ENCODE results near the gene RIT2.
A peak's percentile ranks its signal among the peaks of the same experiment; 100 is the strongest.

RIT2 gene

DNA sequence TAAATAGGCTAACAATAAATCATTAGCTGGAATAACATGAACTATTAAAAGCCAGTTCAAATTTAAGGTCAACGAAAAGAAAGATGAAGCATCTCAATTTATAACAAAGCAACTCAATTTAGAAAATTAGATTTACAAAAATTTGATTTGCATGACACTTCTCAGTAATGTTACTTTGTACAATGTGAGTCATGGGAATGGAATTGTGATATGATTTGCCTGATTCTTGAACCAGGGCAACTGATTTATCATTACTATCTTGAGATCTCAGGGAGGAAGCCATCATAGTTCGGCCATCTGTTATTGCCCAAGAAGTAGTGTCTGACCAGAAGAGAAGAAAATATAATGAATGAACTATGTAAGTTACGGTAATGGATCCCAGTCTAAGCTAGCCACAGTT lies 193.1 kb downstream of the RIT2 start:
- DNase-seq = no peak

DNA sequence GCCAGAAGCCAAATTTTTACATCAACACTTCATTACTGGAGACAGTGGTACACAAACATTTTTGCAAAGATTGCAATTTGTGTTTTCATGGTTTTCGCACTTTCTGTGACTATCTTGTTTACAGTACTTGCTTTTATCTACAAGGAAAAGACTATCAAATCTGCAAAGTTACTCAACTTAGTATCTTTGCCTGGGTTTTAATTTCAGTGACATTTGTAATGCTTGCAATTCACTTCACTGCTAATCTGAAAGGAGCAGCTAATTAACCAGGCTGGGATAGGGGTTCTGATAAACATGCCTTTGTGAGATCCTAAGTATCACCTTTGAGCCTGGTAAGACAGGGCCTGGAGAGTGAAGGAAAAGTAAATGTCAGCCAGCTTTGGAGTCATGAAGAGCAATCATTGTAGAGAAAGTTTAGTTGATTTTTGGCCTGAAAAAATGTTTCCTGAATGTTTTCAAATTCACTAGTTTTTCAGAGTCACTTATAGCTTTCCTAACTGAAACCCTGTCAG lies 194.2 kb downstream of the RIT2 start:
- DNase-seq = no peak

DNA sequence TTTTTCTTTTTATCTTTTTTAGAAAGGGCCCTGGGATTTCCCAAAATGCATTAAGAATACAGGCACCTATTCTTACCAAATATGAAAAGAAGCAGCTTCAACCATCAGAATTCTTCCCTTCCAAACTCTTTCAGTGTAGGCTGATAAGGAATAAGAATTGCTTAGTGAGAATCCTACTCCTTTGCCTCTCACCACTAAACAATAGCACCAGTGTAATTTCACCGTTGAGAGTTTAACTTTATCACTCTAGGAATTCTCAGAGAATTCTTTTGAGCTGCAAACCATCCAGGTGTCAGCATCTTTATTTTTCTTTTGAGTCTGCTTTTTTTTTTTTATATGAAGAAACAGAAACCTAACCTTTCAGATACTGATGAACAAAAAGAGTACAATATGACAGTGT lies 194.9 kb downstream of the RIT2 start:
- DNase-seq = no peak

DNA sequence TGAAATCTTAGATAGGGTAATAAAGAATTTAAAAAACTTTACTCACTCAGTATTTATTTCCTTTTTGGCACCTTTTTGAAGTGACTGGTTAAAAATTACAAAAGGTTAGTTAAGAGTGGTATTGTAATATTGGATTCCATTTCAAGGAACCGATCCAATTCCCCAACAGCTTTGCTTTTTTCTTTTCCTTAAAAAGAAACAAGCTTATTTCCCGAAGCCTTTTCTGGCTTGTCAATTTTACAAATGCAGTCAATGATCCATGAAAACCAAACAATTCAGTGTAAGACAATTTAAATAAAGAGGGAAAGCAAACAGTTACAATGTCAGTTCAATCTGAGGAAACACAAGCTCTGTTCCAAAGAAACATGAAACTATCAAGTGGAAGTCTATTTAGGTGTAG lies 200.2 kb downstream of the RIT2 start:
- DNase-seq = peak; percentile 45

GRCh38 chr18:42914476-42914875 lies 201.0 kb downstream of the RIT2 start:
- DNase-seq = no peak

DNA sequence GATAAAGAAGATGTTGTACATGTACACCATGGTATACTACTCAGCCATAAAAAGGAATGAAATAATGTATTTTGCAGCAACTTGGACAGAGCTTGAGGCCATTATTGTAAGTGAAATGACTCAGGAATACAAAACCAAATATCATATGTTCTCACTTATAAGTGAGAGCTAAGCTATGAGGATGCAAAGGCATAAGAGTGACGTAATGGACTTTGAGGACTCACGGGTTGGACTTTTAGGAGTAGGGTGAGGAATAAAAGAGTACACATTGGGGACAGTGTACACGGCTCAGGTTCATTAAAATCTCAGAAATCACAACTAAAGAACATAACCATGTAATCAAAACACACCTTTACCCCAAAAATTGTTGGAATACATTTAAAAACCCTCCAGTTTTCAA lies 206.4 kb downstream of the RIT2 start:
- no peak for DNase-seq

DNA sequence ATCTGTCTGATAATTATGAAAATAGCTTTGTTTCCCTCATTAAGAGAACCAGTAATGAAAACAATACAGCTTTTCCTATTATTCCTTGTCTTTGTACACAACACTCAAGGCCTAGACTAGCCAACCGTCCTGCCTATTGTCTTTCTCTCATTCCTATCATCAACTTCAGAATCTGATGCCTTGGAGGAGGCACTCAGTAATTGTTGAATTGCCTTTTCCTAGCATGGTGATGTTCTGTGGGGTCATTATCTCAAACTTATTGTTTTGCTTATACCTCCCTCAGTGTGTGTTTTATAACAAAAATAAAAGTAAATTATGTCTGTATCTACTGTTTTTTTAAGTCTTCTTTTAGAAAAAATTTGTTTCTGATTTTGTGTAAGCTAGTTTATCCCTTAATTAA lies 208.7 kb downstream of the RIT2 start:
- no peak for DNase-seq

GRCh38 chr18:42901161-42901560 lies 214.3 kb downstream of the RIT2 start:
- no peak for DNase-seq

GRCh38 chr18:42893977-42894376 lies 221.5 kb downstream of the RIT2 start:
- no peak for DNase-seq

- no peak for DNase-seq
Observed at GRCh38 chr18:42892181-42892580, 223.3 kb downstream of the RIT2 start.

DNA sequence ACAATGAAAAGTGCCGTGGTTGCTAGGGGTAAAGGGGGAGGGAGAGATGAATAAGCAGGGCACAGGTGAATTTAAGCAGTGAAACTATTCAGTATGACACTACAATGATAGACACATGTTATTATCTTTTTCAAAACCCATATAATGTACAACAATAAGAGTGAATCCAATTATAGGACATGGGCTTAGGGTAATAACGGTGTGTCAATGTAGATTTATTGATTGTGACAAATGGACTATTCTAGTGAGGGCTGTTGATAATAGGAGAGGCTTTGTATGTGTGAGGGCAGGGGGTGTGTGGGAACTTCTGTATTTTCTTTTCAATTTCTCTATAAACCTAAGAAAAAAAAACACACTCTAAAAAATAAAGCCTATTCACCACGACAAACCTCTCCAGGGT lies 223.8 kb downstream of the RIT2 start:
- DNase-seq = no peak

DNA sequence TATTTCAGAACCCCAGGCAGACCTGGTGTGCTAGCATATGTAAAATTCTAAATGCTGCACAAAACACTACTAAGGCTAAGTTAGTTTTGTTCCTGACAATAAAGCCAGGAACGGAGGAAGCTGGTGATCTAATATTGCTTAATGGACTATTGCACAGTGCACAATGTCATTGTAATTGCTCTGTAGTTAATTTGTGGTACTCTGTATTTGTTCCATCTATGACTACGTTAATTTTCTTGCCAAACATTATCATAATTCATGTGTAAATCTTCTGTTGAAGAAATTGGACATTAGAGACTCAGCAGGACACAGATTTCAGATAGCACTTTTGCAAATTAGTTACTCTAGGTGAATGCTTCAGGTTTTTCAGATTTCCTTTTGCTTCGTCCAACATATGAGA lies 232.3 kb downstream of the RIT2 start:
- no peak for DNase-seq

GRCh38 chr18:42882122-42882521 lies 233.4 kb downstream of the RIT2 start:
- DNase-seq = no peak

GRCh38 chr18:42872838-42873237 lies 242.6 kb downstream of the RIT2 start:
- DNase-seq = no peak

DNA sequence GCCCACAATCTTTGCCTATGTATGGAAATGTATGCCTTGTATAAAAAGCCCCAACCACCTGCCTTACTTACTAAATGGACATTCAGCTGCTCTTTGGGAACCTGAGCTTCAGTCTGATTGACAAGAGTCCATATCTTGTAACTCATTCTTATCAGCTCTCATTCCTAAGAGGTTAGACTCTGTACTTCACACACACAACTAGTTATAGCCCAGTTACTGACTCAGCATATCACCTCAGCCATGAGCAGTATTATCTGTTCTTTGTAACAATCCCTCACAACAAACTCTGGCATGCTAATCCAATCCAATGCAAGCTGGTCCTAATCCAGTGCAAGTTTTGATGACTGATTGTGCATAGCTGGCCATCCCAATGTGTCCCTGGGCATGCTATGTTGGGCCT lies 250.6 kb downstream of the RIT2 start:
- DNase-seq = no peak

- DNase-seq = no peak
Observed at GRCh38 chr18:42861271-42861670, 254.2 kb downstream of the RIT2 start.

DNA sequence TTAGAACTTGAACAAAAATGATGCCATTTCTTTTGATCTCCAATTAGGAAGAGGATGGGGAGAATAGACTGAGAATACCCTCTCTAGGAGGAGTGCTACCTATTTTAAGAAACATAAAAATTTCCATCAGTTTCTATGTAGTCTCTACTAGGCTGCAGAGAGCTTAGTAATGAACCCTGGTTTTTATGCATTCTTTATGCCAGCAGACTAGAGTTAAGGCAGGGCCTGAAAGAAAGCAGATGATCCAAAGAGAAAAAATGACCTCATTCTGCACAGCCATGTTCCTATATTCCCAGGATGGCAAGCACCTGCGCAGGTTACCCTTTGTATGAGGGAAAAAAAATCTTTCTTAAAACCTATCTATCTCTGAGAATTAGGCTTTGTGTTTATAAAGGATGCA lies 254.9 kb downstream of the RIT2 start:
- no peak for DNase-seq

- DNase-seq = no peak
Observed at GRCh38 chr18:42860011-42860410, 255.5 kb downstream of the RIT2 start.

DNA sequence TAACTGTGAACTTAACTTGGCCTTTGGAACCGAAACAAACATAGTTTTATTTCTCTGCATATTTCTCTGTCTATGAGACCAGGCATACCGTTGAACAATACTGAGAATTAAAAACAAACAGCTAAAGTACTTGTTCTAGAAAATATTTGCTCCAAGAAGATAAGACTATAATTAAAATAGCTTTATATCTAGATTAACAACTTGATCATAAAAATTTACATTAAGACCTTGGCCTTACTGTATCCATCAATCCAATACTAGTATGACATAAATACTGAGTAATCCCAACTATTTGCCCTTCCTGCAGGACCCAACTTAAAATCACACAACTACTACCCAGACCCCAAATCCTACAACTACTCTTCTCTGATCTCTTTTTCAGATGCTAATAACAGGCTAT lies 260.9 kb downstream of the RIT2 start:
- DNase-seq = no peak

- no peak for DNase-seq
Observed at GRCh38 chr18:42850174-42851083, 265.1 kb downstream of the RIT2 start.

DNA sequence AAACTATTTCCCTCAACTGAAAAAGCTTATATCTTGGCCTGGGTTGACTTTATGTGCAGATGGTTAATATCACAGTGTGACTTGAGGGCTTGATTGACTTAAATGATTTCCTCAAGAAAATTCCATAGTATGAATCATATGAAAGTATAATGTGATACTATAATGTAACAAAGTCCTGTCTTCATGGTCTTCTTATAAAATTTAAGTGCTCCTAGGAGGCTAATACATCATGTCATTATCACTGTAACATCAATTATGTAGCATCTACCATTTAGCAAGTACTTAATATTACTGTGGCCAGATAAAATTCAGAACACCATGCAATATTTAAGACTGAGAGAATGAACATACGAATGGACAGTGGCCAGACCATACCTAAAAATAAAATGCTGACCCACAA lies 276.1 kb downstream of the RIT2 start:
- no peak for DNase-seq

- DNase-seq = no peak
Observed at GRCh38 chr18:42838546-42839145, 276.8 kb downstream of the RIT2 start.

DNA sequence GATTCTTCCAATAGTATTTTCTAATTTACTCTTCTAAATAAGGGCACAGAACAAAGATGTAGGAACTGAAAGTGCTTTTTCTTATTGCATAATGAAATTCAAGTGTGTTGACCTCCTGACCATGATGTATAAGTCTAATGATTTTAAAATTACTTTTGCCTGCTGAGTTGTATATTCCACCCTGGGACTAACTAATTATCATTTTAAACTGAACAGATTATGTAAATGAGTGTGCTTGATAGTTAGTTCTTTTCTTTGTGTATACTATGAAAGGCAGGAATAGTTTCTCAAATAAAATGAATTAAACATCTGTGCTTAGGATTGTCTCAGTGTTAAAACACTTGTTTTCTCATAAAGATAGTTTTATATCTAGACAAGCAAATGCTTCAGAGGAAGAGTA lies 284.5 kb downstream of the RIT2 start:
- DNase-seq = no peak

- no peak for DNase-seq
Observed at GRCh38 chr18:42828881-42829280, 286.6 kb downstream of the RIT2 start.

GRCh38 chr18:42824178-42824577 lies 291.3 kb downstream of the RIT2 start:
- DNase-seq = no peak

Data from NCI-H2029 treated with DMSO at 0.1 percent for 48 hours (cell line).